Progenitor cell of endocrine pancreas (in vitro differentiated cells): ENCODE measurements around the gene COL5A3. TPM values are rescaled to one million over a fixed set of nuclear protein-coding genes. Genes with fewer than 3 reads are reported as not detected.

ENCODE experiments used
- DNase-seq: peaks from one replicate; pipeline ENCODE4 v3.0.0; 2021; ENCODE audit warnings: low spot score; ENCODE audit not compliant: unreplicated experiment
- H3K27ac Mint-ChIP-seq: 2 replicates; pipeline ENCODE4 v1.8.0; 2021; ENCODE audit warnings: mild to moderate bottlenecking, moderate library complexity, mixed read lengths
- H3K27me3 Mint-ChIP-seq: 2 replicates; pipeline ENCODE4 v1.8.0; 2021; ENCODE audit warnings: mixed read lengths
- H3K36me3 Mint-ChIP-seq: 2 replicates; pipeline ENCODE4 v1.8.0; 2022; ENCODE audit warnings: mixed read lengths; ENCODE audit not compliant: insufficient read depth
- H3K4me1 Mint-ChIP-seq: 2 replicates; pipeline ENCODE4 v1.8.0; 2021; ENCODE audit warnings: low read depth, mixed read lengths
- H3K4me3 Mint-ChIP-seq: 2 replicates; pipeline ENCODE4 v1.8.0; 2021; ENCODE audit warnings: low read depth, mild to moderate bottlenecking, moderate library complexity, mixed read lengths
- H3K9me3 Mint-ChIP-seq: 2 replicates; pipeline ENCODE4 v1.8.0; 2021; ENCODE audit warnings: low read depth, mixed read lengths
- CTCF ChIP-seq: fragments of 200-600 bp; sonication (generic); IDR thresholded peaks from one replicate; pipeline ENCODE4 v1.5.0; 2021; ENCODE audit warnings: antibody characterized with exemption, mild to moderate bottlenecking; ENCODE audit not compliant: unreplicated experiment
- total RNA-seq: library from RNA; stranded (reverse); gene quantifications from 2 replicates; pipeline ENCODE4 v1.2.1, GENCODE V29; 2021

The COL5A3 gene
- total RNA-seq, 1 donor from 2014 or later, result 0.05 TPM

DNA sequence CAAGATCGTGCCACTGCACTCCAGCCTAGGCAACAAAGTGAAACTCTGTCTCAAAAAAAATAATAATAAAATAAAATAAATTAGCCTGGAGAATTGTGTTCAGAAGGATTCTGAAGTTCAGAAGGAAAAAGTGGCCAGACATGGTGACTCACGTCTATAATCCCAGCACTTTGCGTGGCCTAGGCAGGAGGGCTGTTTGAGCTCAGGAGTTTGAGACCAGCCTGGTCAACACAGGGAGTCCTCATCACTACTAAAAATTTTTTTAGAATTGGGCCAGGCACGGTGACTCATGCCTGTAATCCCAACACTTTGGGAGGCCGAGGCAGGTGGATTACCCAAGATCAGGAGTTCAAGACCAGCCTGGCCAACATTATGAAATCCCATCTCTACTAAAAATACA, 8.9 kb upstream of the COL5A3 start:
- no peak for DNase-seq
- H3K27me3 Mint-ChIP-seq, result peaks cover 26% of the 10 kb centered on the region
- H3K36me3 Mint-ChIP-seq, result no peaks in the 10 kb centered on the region
- no peak overlapping the region for H3K4me3 Mint-ChIP-seq
- H3K9me3 Mint-ChIP-seq, result no peaks in the 10 kb centered on the region
- no peak overlapping the region for H3K27ac Mint-ChIP-seq
- H3K4me1 Mint-ChIP-seq, result no peaks in the 10 kb centered on the region
- TF ChIP-seq CTCF, result no peak

DNA sequence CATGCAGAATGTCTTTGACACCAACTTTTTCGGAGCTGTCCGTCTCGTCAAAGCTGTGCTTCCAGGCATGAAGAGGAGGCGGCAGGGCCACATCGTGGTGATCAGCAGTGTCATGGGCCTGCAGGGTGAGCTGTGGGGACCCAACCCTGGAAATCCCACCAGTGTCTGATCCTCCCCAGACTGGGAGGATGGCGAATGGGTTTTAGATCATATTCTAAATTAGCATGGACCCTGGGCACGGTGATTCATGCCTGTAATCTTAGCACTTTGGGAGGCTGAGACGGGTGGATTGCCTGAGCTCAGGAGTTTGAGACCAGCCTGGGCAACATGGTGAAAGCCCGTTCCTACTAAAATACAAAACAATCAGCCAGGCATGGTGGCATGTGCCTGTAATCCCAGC, 8.5 kb upstream of the COL5A3 start:
- no peak for DNase-seq
- no peaks in the 10 kb centered on the region for H3K36me3 Mint-ChIP-seq
- no peak overlapping the region for H3K4me3 Mint-ChIP-seq

DNA sequence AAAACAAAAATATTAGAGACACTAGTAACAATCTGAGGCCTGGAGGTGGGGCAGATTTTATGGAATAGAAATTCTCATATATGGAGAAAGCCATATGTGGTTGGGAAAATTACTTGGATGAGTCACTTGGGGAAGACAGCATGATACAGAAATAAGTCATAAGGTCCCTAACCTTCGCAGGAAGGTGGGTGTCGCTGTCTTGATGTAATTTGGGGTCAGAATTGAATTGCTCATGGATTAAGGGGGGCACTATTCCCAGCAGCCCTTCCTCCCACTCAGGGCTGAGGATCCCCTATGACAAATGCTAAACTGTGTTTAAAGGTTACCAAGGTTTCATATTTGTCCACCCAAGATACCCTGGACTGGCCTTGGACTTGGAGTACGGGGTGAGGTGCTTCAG, 8.0 kb upstream of the COL5A3 start:
- H3K36me3 Mint-ChIP-seq, result no peaks in the 10 kb centered on the region
- DNase-seq, result no peak
- TF ChIP-seq CTCF, result no peak
- H3K4me1 Mint-ChIP-seq, result no peaks in the 10 kb centered on the region
- no peak overlapping the region for H3K4me3 Mint-ChIP-seq
- H3K27me3 Mint-ChIP-seq, result peaks cover 35% of the 10 kb centered on the region
- no peaks in the 10 kb centered on the region for H3K9me3 Mint-ChIP-seq
- no peak overlapping the region for H3K27ac Mint-ChIP-seq

More for the DNA sequence above, 8.5 kb upstream of the COL5A3 start:
- no peak for TF ChIP-seq CTCF
- H3K4me1 Mint-ChIP-seq, result no peaks in the 10 kb centered on the region
- peaks cover 30% of the 10 kb centered on the region for H3K27me3 Mint-ChIP-seq
- no peaks in the 10 kb centered on the region for H3K9me3 Mint-ChIP-seq
- H3K27ac Mint-ChIP-seq, result no peak overlapping the region

- H3K27ac Mint-ChIP-seq, result no peak overlapping the region
- TF ChIP-seq CTCF, result no peak
- H3K9me3 Mint-ChIP-seq, result no peaks in the 10 kb centered on the region
- peaks cover 3% of the 10 kb centered on the region for H3K4me1 Mint-ChIP-seq
- H3K36me3 Mint-ChIP-seq, result no peaks in the 10 kb centered on the region
- H3K27me3 Mint-ChIP-seq, result peaks cover 54% of the 10 kb centered on the region
- no peak for DNase-seq
- no peak overlapping the region for H3K4me3 Mint-ChIP-seq
Measured at GRCh38 chr19:10013834-10014618, 3.7 kb upstream of the COL5A3 start.

DNA sequence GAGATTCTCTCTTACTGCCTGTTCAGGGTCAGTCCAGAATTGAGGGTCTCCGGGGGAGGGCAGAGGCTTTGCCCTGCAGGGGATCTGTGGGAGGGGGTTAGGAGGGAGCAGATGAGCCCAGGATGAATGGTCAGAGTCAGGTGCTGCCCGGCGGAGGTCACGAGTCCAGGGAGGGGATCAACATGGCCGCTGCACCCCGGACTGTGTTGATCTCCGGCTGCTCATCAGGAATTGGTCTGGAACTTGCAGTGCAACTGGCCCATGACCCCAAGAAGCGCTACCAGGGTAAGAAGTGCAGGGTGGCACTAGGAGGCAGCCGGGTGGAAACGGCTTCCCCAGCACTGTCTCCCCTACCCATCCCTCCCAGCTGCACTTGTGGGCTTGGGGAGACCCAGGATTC, 3.0 kb upstream of the COL5A3 start, which contains the start of gene RDH8:
Gene RDH8, plus strand, starts transcription at position 168 of the 400 bp plus-strand sequence. Its CDS starts 15 bp downstream, at position 183.
- TF ChIP-seq CTCF, result no peak
- peaks cover 9% of the 10 kb centered on the region for H3K4me1 Mint-ChIP-seq
- peaks cover 61% of the 10 kb centered on the region for H3K27me3 Mint-ChIP-seq
- H3K4me3 Mint-ChIP-seq, result no peak within 1 kb of the TSS
- H3K27ac Mint-ChIP-seq, result no peak within 1 kb of the TSS
- H3K36me3 Mint-ChIP-seq, result no peaks in the 10 kb centered on the region
- no peak for DNase-seq
- H3K9me3 Mint-ChIP-seq, result no peaks in the 10 kb centered on the region
